ENCODE results near the gene TDO2. TPM values are rescaled to one million over a fixed set of nuclear protein-coding genes. Genes with fewer than 3 reads are reported as not detected.

The TDO2 gene
- total RNA-seq, 1 donor: 2.2 TPM

GRCh38 chr4:155948541-155948940 is 45.0 kb downstream of the TDO2 start:
- TF ChIP-seq, protein P1, sequence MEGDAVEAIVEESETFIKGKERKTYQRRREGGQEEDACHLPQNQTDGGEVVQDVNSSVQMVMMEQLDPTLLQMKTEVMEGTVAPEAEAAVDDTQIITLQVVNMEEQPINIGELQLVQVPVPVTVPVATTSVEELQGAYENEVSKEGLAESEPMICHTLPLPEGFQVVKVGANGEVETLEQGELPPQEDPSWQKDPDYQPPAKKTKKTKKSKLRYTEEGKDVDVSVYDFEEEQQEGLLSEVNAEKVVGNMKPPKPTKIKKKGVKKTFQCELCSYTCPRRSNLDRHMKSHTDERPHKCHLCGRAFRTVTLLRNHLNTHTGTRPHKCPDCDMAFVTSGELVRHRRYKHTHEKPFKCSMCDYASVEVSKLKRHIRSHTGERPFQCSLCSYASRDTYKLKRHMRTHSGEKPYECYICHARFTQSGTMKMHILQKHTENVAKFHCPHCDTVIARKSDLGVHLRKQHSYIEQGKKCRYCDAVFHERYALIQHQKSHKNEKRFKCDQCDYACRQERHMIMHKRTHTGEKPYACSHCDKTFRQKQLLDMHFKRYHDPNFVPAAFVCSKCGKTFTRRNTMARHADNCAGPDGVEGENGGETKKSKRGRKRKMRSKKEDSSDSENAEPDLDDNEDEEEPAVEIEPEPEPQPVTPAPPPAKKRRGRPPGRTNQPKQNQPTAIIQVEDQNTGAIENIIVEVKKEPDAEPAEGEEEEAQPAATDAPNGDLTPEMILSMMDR (IDR thresholded peaks at IDR 0.05; ENCODE audit: insufficient read depth, low read depth, low read length): no peak
- H3K4me3 ChIP-seq (ENCODE audit: low read depth, low read length): no peak overlapping the region
- DNase-seq (ENCODE audit: low read depth): no peak

DNA sequence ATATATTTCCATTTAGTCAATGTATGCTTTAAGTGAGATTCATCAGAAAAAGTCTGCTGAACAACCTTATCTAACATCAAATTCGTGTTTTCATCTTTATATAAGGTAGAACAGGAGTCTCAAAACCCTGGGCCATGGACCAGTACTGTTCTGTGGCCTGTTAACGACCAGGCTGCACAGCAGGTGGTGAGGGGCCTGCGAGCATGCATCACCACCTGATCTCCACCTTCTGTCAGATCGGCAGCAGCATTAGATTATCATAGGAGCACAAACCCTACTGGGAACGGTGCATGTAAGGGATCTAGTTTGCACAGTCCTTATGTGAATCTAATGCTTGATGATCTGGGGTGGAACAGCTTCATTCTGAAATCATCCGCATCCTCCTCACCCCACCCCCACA is 47.0 kb downstream of the TDO2 start:
- no peak for DNase-seq (ENCODE audit: low read depth)

DNA sequence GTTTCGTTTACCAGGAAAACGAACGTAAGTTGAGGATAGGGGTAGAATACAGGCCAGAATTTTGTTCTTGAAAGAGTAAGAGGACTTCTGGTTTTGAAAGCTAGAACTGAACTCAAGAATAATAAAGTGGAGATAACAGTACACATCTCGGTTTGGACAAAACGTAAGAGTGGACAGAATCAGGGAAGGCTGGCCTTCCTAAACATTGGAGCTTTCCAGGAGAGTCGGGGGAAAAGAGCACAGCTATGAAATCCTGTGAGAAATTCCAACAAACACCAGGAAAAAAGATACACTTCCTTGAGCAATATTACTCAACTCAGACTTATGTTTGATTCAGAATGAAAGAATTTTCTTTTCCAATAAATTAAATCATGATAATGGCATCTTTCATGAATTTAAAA is 49.0 kb downstream of the TDO2 start:
- DNase-seq (ENCODE audit: low read depth): peak; percentile 38
- TF ChIP-seq, protein P1 (IDR thresholded peaks at IDR 0.05; ENCODE audit: insufficient read depth, low read depth, low read length): no peak
- H3K4me3 ChIP-seq (ENCODE audit: low read depth, low read length): peak overlapping the region; percentile 69

More for the DNA sequence above, 47.0 kb downstream of the TDO2 start:
- TF ChIP-seq, protein P1 (IDR thresholded peaks at IDR 0.05; ENCODE audit: insufficient read depth, low read depth, low read length): no peak
- H3K4me3 ChIP-seq (ENCODE audit: low read depth, low read length): no peak overlapping the region

DNA sequence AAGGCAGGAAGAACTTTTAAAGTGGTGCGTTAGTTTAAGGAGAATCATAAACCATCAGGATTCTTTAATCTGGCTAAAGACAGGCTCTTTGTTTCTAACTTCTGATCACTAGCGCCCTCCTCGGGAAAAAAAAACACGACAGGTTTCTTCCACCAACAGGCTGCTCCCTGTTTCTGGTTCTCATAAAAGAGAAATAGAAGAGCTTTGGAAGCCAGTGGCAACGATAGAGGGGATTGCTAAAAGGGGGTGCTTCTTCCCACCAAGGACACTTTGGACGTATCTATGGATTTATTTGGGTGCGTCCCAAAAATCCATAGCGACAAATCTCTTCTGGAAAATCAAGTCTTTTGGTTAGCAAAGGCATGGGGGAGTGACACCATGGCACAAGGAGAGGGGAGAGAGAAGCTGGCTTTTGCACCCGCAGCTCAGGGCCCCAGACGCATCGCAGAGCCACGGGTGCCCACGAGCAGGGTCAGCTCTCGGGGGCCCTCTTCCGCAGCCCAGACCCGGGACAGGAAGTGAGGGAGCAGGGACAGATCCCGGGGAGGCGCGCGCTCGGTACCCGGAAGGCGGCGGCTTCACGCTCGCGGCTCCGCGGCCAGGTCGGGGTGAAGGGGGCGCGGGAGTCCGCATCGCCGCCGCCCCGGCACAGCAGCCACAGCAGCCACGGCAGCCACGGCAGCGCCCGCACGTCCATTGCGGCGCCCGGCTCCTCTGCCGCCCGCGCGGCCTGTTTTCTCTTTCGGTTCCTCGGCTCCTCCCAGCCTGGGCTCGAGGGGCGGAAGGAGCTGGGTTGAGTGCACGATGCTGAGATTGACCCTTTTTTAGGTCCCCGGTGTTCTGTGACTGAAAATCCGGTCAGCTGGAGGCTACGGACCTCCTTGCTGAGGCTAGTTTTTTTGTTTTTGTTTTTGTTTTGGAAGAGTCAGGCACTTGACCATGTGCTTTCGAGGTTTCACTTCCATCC is 49.9 kb downstream of the TDO2 start, which contains the start of gene CTSO:
Gene CTSO, minus strand, starts transcription at position 716 of the 967 bp plus-strand sequence. Its CDS starts 19 bp downstream, at position 697.
- peak; percentile 87 for DNase-seq (ENCODE audit: low read depth)
- TF ChIP-seq, protein P1 (IDR thresholded peaks at IDR 0.05; ENCODE audit: insufficient read depth, low read depth, low read length): peak; percentile 68
- peak within 1 kb of the TSS; percentile 69 for H3K4me3 ChIP-seq (ENCODE audit: low read depth, low read length)

GRCh38 chr4:155954118-155954685 is 50.7 kb downstream of the TDO2 start:
- no peak for DNase-seq (ENCODE audit: low read depth)
- H3K4me3 ChIP-seq (ENCODE audit: low read depth, low read length): peak overlapping the region; percentile 69
- TF ChIP-seq, protein P1 (IDR thresholded peaks at IDR 0.05; ENCODE audit: insufficient read depth, low read depth, low read length): no peak

GRCh38 chr4:155954939-155955338 is 51.4 kb downstream of the TDO2 start:
- TF ChIP-seq, protein P1 (IDR thresholded peaks at IDR 0.05; ENCODE audit: insufficient read depth, low read depth, low read length): no peak
- H3K4me3 ChIP-seq (ENCODE audit: low read depth, low read length): no peak overlapping the region
- DNase-seq (ENCODE audit: low read depth): no peak
